HCT116 (cell line): ENCODE results near the gene FGF14. TPM values are rescaled to one million over a fixed set of nuclear protein-coding genes. Genes with fewer than 3 reads are reported as not detected.

Experiments
- ATAC-seq: fragments of 200-7000 bp; cut with Tn5 transposase; 2 replicates; pipeline ENCODE4 v1.9.1; 2020; ENCODE audit warnings: mild to moderate bottlenecking, moderate library complexity
- BruUV-seq: library from RNA; stranded (reverse); fragments of 400-500 nt; replicated peaks from 2 replicates; lab custom pipeline; 2021; lab: Mats Ljungman, UMichigan
- CTCF ChIA-PET: fragments of 300-600 bp; sonication (Branson Sonifier 250); formaldehyde crosslinking; loops from one replicate; lab custom pipeline; 2021; ENCODE audit warnings: antibody characterized with exemption; lab: Charles Lee
- POLR2A ChIA-PET: fragments of 300-600, 350-600 bp; sonication (Branson Sonifier 250); formaldehyde crosslinking; loops from one replicate; lab custom pipeline; 2021; ENCODE audit warnings: antibody characterized with exemption; lab: Charles Lee
- RAD21 ChIA-PET, 2 experiments: fragments of 300-600 bp; sonication (Branson Sonifier 250); formaldehyde crosslinking; loops; one replicate each; lab custom pipeline; 2023; ENCODE audit warnings: low total read pairs in 2 of 2; ENCODE audit not compliant: uncharacterized antibody in 2 of 2, unreplicated experiment in 2 of 2, low non-redundant PET in 1 of 2; lab: Charles Lee
- DNase-seq: peaks from one replicate; pipeline ENCODE4 v3.0.0-alpha.2; 2010; ENCODE audit warnings: low read depth, low spot score
- H2AFZ ChIP-seq: fragments of 200-600 bp; shearing (Covaris generic), sonication (generic); 2 replicates; pipeline ENCODE4 v1.6.1; 2017; ENCODE audit warnings: low read depth, mixed run types, mixed read lengths, antibody characterized with exemption, low read length; ENCODE audit not compliant: poor library complexity, severe bottlenecking
- H3K27ac ChIP-seq: 2 replicates; pipeline ENCODE4 v1.5.1; 2012; ENCODE audit warnings: low read depth, low read length
- H3K27me3 ChIP-seq: fragments of 200-600 bp; sonication (generic); 2 replicates; pipeline ENCODE4 v1.6.1; 2016; ENCODE audit warnings: mixed run types, low read length, mixed read lengths; ENCODE audit not compliant: insufficient read depth
- H3K36me3 ChIP-seq, 2 experiments: fragments of 200-500 bp in 1 of 2; fragments of 200-600 bp in 1 of 2; sonication (Bioruptor generic) in 1 of 2; sonication (generic) in 1 of 2; 2 replicates each; pipeline versions ENCODE4 v1.5.1 to v1.6.1; 2014 to 2016; ENCODE audit warnings: low read length in 2 of 2, inconsistent platforms in 1 of 2, mixed read lengths in 1 of 2, mixed run types in 1 of 2; ENCODE audit not compliant: insufficient read depth in 2 of 2, control insufficient read depth in 1 of 2
- H3K4me1 ChIP-seq, 2 experiments: fragments of 200-600 bp in 1 of 2; sonication (generic) in 1 of 2; 2 replicates each; pipeline versions ENCODE4 v1.5.1 to v1.6.1; 2012 to 2017; ENCODE audit warnings: low read length in 2 of 2, inconsistent platforms in 1 of 2, mild to moderate bottlenecking in 1 of 2, mixed read lengths in 1 of 2, mixed run types in 1 of 2, moderate library complexity in 1 of 2; ENCODE audit not compliant: insufficient read depth in 2 of 2, control insufficient read depth in 1 of 2
- H3K4me2 ChIP-seq: fragments of 200-600 bp; sonication (generic); 2 replicates; pipeline ENCODE4 v1.6.1; 2017; ENCODE audit warnings: mixed run types, low read length, mixed read lengths
- H3K4me3 ChIP-seq, 2 experiments: fragments of 200-600 bp in 1 of 2; sonication (generic) in 1 of 2; replicated peaks in 1 of 2; 2 replicates each; pipeline ENCODE4 v1.5.1; 2011 to 2016; ENCODE audit warnings: low read length in 2 of 2, control low read depth in 1 of 2, low read depth in 1 of 2, mild to moderate bottlenecking in 1 of 2, mixed read lengths in 1 of 2, mixed run types in 1 of 2
- H3K79me2 ChIP-seq: fragments of 200-600 bp; sonication (generic); 2 replicates; pipeline ENCODE4 v1.6.1; 2017; ENCODE audit warnings: mild to moderate bottlenecking, mixed run types, low read length, moderate library complexity, mixed read lengths; ENCODE audit not compliant: insufficient read depth
- H3K9ac ChIP-seq: fragments of 200-600 bp; sonication (generic); 2 replicates; pipeline ENCODE4 v1.6.1; 2016; ENCODE audit warnings: low read length, mixed read lengths
- H3K9me2 ChIP-seq: fragments of 200-600 bp; sonication (generic), shearing (Covaris generic); 2 replicates; pipeline ENCODE4 v1.6.1; 2017; ENCODE audit warnings: mixed run types, mild to moderate bottlenecking, moderate library complexity; ENCODE audit not compliant: insufficient read depth
- H3K9me3 ChIP-seq, 2 experiments: fragments of 200-500 bp in 1 of 2; fragments of 200-600 bp in 1 of 2; sonication (Bioruptor generic) in 1 of 2; sonication (generic) in 1 of 2; 2 replicates each; pipeline ENCODE4 v1.6.1; 2014 to 2017; ENCODE audit warnings: low read length in 2 of 2, mixed read lengths in 2 of 2, inconsistent platforms in 1 of 2, low read depth in 1 of 2, mild to moderate bottlenecking in 1 of 2, mixed run types in 1 of 2, moderate library complexity in 1 of 2; ENCODE audit not compliant: control insufficient read depth in 1 of 2, insufficient read depth in 1 of 2
- H4K20me1 ChIP-seq: fragments of 200-600 bp; sonication (generic), shearing (Covaris generic); 2 replicates; pipeline ENCODE4 v1.6.1; 2017; ENCODE audit warnings: mixed run types, mild to moderate bottlenecking, moderate library complexity; ENCODE audit not compliant: insufficient read depth
- ATF3 ChIP-seq: IDR thresholded peaks from 2 replicates; pipeline ENCODE4 v1.6.1; 2012
- CBX3 ChIP-seq: IDR thresholded peaks from 2 replicates; pipeline ENCODE4 v1.6.1; 2012; ENCODE audit warnings: low read depth
- ELF1 ChIP-seq: IDR thresholded peaks from 2 replicates; pipeline ENCODE4 v1.6.1; 2012; ENCODE audit warnings: low read depth, borderline replicate concordance
- EZH2 ChIP-seq: fragments of 200-600 bp; sonication (generic); IDR thresholded peaks from 2 replicates; pipeline ENCODE4 v1.6.1; 2017; ENCODE audit warnings: antibody characterized with exemption, mixed run types
- EZH2phosphoT487 ChIP-seq: fragments of 200-600 bp; IDR thresholded peaks from 2 replicates; pipeline ENCODE4 v1.6.1; 2018; ENCODE audit warnings: antibody characterized with exemption, borderline replicate concordance
- FOSL1 ChIP-seq: IDR thresholded peaks from 2 replicates; pipeline ENCODE4 v1.6.1; 2012; ENCODE audit warnings: low read depth
- POLR2A ChIP-seq: IDR thresholded peaks from 2 replicates; pipeline ENCODE4 v1.7.0; 2011; ENCODE audit warnings: borderline replicate concordance; ENCODE audit not compliant: insufficient read depth, insufficient read length; ENCODE audit errors: extremely low read depth
- POLR2AphosphoS5 ChIP-seq: IDR thresholded peaks from 2 replicates; pipeline ENCODE4 v1.6.1; 2011; ENCODE audit warnings: mild to moderate bottlenecking, low read depth, low read length, moderate library complexity
- REST ChIP-seq: IDR thresholded peaks from 2 replicates; pipeline ENCODE4 v1.6.1; 2012; ENCODE audit warnings: low read depth
- SP1 ChIP-seq: IDR thresholded peaks from 2 replicates; pipeline ENCODE4 v1.6.1; 2012; ENCODE audit warnings: low read depth
- SRF ChIP-seq: IDR thresholded peaks from 2 replicates; pipeline ENCODE4 v1.6.1; 2012; ENCODE audit warnings: low read depth
- TCF7L2 ChIP-seq: IDR thresholded peaks from 2 replicates; pipeline ENCODE4 v1.7.0; 2011; ENCODE audit warnings: borderline replicate concordance, inconsistent platforms; ENCODE audit not compliant: insufficient read depth, insufficient read length; ENCODE audit errors: extremely low read depth
- YY1 ChIP-seq: IDR thresholded peaks from 2 replicates; pipeline ENCODE4 v1.6.1; 2011; ENCODE audit warnings: low read length, low read depth, moderate library complexity, mild to moderate bottlenecking; ENCODE audit not compliant: insufficient replicate concordance; ENCODE audit errors: extremely low read depth
- ZBTB33 ChIP-seq: IDR thresholded peaks from 2 replicates; pipeline ENCODE4 v1.6.1; 2011; ENCODE audit warnings: mild to moderate bottlenecking, low read length, moderate library complexity; ENCODE audit not compliant: insufficient replicate concordance; ENCODE audit errors: extremely low read depth
- ZFX ChIP-seq: fragments of 450-650 bp; IDR thresholded peaks from 2 replicates; pipeline ENCODE4 v1.6.1; 2017
- ZNF274 ChIP-seq: fragments of 200-500 bp; sonication (Bioruptor generic); IDR thresholded peaks from 2 replicates; pipeline ENCODE4 v1.6.1; 2014; ENCODE audit warnings: mild to moderate bottlenecking, low read depth, low read length, inconsistent platforms
- intact Hi-C: fragments of 100-400 bp; cut with micrococcal nuclease; formaldehyde crosslinking; loops from 2 replicates; pipeline ENCODE4 v1.10.0; 2022
- total RNA-seq: library from RNA; stranded (reverse); gene quantifications from one replicate; pipeline ENCODE4 v1.2.1, GENCODE V29; 2021; ENCODE audit not compliant: unreplicated experiment
- TF ChIP-seq, protein P1 (sequence below): IDR thresholded peaks from 2 replicates; pipeline ENCODE4 v1.6.1; 2012

FGF14 gene
- total RNA-seq, 1 experiment from 2014 or later = not detected

GRCh38 chr13:102286326-102286725 is 115.5 kb downstream of the FGF14 start:
- DNase-seq = no peak

More at GRCh38 chr13:102286326-102286725, 115.5 kb downstream of the FGF14 start:
- no TSS peak for BruUV-seq
- Histone ChIP-seq H3K79me2 (no peaks in the 10 kb centered on the region), H3K9ac (no peak overlapping the region), H3K27ac (no peak overlapping the region), H3K9me2 (no peaks in the 10 kb centered on the region), H3K36me3 (no peaks in the 10 kb centered on the region), H2AFZ (no peak overlapping the region), H4K20me1 (no peaks in the 10 kb centered on the region), H3K27me3 (no peaks in the 10 kb centered on the region), H3K4me2 (no peak overlapping the region), H3K4me1 (no peaks in the 10 kb centered on the region), H3K9me3 (peaks cover 0 to 4% of the 10 kb centered on the region in 2 experiments; a peak in 1 of 4 replicates), H3K4me3 (no peak overlapping the region)
- POLR2A ChIA-PET = no interaction called here
- CTCF ChIA-PET = no interaction called here
- ATAC-seq = no peak
- intact Hi-C loops = no loop called here
- TF ChIP-seq POLR2A (no peak), YY1 (no peak), ELF1 (no peak), SP1 (no peak), POLR2AphosphoS5 (no peak), TCF7L2 (no peak), ZBTB33 (no peak), CBX3 (no peak), ZFX (no peak), ZNF274 (no peak), SRF (no peak), EZH2 (no peak), FOSL1 (no peak), REST (no peak), EZH2phosphoT487 (no peak), ATF3 (no peak)
- TF ChIP-seq, protein P1, sequence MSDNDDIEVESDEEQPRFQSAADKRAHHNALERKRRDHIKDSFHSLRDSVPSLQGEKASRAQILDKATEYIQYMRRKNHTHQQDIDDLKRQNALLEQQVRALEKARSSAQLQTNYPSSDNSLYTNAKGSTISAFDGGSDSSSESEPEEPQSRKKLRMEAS = no peak
- RAD21 ChIA-PET = no interaction called here
